ENCODE results near the gene ABHD1.
A peak's percentile ranks its signal among the peaks of the same experiment; 100 is the strongest.
"Not testable (repeated sequence)": the region's sequence is repeated elsewhere in the genome, so short reads cannot be mapped to it uniquely, and the experiment has no call there.

ABHD1 gene

GRCh38 chr2:27109083-27109482 lies 14.5 kb upstream of the ABHD1 start:
- no peak for DNase-seq (ENCODE audit: low read depth in 3 of 3)

- DNase-seq (ENCODE audit: low read depth in 3 of 3) = not testable (repeated sequence)
Measured at GRCh38 chr2:27110603-27111352, 12.8 kb upstream of the ABHD1 start.

- DNase-seq (ENCODE audit: low read depth in 3 of 3) = not testable (repeated sequence)
Measured at GRCh38 chr2:27111392-27112078, 12.1 kb upstream of the ABHD1 start.

GRCh38 chr2:27115519-27115918 lies 8.1 kb upstream of the ABHD1 start:
- no peak for DNase-seq (ENCODE audit: low read depth in 3 of 3)

GRCh38 chr2:27117995-27118524 lies 5.6 kb upstream of the ABHD1 start:
- DNase-seq (ENCODE audit: low read depth in 3 of 3) = no peak

- DNase-seq (ENCODE audit: low read depth in 3 of 3) = peak in 1 of 3 experiments; percentile 26
Measured at GRCh38 chr2:27118525-27119329, 4.9 kb upstream of the ABHD1 start, which contains the start of gene CGREF1. TSS of gene CGREF1 (minus strand) at chr2:27119128. CDS start at chr2:27104366, 14,762 bp downstream.

GRCh38 chr2:27119330-27119670 lies 4.3 kb upstream of the ABHD1 start:
- DNase-seq (ENCODE audit: low read depth in 3 of 3) = not testable (repeated sequence)

GRCh38 chr2:27121906-27122305 lies 1.7 kb upstream of the ABHD1 start:
- no peak for DNase-seq (ENCODE audit: low read depth in 3 of 3)

GRCh38 chr2:27122791-27123190 lies 824 bp upstream of the ABHD1 start:
- no peak for DNase-seq (ENCODE audit: low read depth in 3 of 3)

- DNase-seq (ENCODE audit: low read depth in 3 of 3) = no peak
Measured at GRCh38 chr2:27125104-27125503, 1.5 kb downstream of the ABHD1 start.

GRCh38 chr2:27126252-27126710 lies 2.7 kb downstream of the ABHD1 start:
- no peak for DNase-seq (ENCODE audit: low read depth in 3 of 3)

- no peak for DNase-seq (ENCODE audit: low read depth in 3 of 3)
Measured at GRCh38 chr2:27127883-27128667, 4.5 kb downstream of the ABHD1 start.

GRCh38 chr2:27128668-27129571 lies 5.3 kb downstream of the ABHD1 start:
- DNase-seq (ENCODE audit: low read depth in 3 of 3) = no peak

GRCh38 chr2:27130396-27130795 lies 6.8 kb downstream of the ABHD1 start:
- no peak for DNase-seq (ENCODE audit: low read depth in 3 of 3)

GRCh38 chr2:27131429-27131828 lies 7.8 kb downstream of the ABHD1 start:
- no peak for DNase-seq (ENCODE audit: low read depth in 3 of 3)

GRCh38 chr2:27133195-27133875 lies 9.7 kb downstream of the ABHD1 start:
- no peak for DNase-seq (ENCODE audit: low read depth in 3 of 3)

- DNase-seq (ENCODE audit: low read depth in 3 of 3) = peak; percentile 97 to 98 (median 97)
Measured at GRCh38 chr2:27133905-27134780, 10.5 kb downstream of the ABHD1 start, which contains the start of gene PREB. TSS of gene PREB (minus strand) at chr2:27134636. CDS start at chr2:27134421, 215 bp downstream.

GRCh38 chr2:27134781-27135477 lies 11.3 kb downstream of the ABHD1 start:
- no peak for DNase-seq (ENCODE audit: low read depth in 3 of 3)

All from stimulated activated CD4-positive, alpha-beta T cell treated with anti-CD3 and anti-CD28 coated beads, TNF-alpha, amount 100 ng/mL, for 4 hours (primary cell).